ENCODE results near the gene SLK. TPM values are rescaled to one million over a fixed set of nuclear protein-coding genes. Genes with fewer than 3 reads are reported as not detected.

Gene SLK
- total RNA-seq, 1 donor from 2014 or later, result 122 TPM

DNA sequence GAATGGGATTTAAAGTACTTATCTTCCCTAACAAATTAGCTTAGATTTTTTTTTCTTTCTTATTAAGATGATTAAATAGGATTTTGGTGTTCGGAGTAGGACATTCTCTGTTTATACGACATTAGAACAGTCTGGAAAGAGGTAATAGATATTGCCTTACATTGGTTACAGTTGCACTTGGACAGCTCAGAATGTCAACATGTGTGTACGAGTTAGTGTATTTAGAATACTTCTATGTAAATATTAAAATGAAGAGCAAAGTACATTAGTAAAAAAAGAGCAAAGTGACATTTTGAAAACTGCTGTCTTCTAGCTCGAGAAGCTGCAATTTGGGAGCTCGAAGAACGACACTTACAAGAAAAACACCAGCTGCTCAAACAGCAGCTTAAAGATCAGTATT lies 51.5 kb downstream of the SLK start:
- Mint-ChIP-seq H3K27ac (ENCODE audit: unreplicated experiment) (no peak overlapping the region), H3K9me3 (ENCODE audit: unreplicated experiment) (peaks cover under 1% of the 10 kb centered on the region), H3K4me3 (ENCODE audit: unreplicated experiment) (no peak overlapping the region), H3K27me3 (ENCODE audit: unreplicated experiment) (peaks cover 2% of the 10 kb centered on the region), H3K36me3 (ENCODE audit: unreplicated experiment) (no peaks in the 10 kb centered on the region), H3K4me1 (ENCODE audit: low read depth, unreplicated experiment) (no peaks in the 10 kb centered on the region)
- TF ChIP-seq, protein P1, sequence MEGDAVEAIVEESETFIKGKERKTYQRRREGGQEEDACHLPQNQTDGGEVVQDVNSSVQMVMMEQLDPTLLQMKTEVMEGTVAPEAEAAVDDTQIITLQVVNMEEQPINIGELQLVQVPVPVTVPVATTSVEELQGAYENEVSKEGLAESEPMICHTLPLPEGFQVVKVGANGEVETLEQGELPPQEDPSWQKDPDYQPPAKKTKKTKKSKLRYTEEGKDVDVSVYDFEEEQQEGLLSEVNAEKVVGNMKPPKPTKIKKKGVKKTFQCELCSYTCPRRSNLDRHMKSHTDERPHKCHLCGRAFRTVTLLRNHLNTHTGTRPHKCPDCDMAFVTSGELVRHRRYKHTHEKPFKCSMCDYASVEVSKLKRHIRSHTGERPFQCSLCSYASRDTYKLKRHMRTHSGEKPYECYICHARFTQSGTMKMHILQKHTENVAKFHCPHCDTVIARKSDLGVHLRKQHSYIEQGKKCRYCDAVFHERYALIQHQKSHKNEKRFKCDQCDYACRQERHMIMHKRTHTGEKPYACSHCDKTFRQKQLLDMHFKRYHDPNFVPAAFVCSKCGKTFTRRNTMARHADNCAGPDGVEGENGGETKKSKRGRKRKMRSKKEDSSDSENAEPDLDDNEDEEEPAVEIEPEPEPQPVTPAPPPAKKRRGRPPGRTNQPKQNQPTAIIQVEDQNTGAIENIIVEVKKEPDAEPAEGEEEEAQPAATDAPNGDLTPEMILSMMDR (IDR thresholded peaks at IDR 0.05; ENCODE audit: partially characterized antibody, unreplicated experiment), result no peak
- no peak for DNase-seq

DNA sequence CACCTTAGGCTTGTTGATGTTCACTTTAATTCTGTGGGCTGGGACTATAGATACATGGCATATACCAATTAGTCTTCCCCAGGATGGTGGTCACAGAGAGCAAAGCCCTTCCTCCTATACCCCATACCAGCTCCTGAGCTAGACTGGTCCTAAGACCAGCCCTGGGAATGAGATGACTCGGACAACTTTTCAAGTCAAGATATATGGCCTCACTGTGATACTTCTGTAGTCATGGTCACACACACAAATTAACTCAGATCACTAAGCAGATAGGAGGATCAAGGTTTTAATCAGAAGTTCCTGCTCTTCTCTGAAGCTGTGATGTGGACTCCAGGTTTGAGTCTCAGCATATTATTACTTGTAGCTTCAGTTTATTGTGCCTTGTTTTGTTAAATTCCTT lies 53.1 kb downstream of the SLK start:
- H3K27me3 Mint-ChIP-seq (ENCODE audit: unreplicated experiment), result no peaks in the 10 kb centered on the region
- H3K4me1 Mint-ChIP-seq (ENCODE audit: low read depth, unreplicated experiment), result no peaks in the 10 kb centered on the region
- DNase-seq, result no peak
- TF ChIP-seq, protein P1 (IDR thresholded peaks at IDR 0.05; ENCODE audit: partially characterized antibody, unreplicated experiment), result no peak
- peaks cover 5% of the 10 kb centered on the region for H3K36me3 Mint-ChIP-seq (ENCODE audit: unreplicated experiment)
- H3K9me3 Mint-ChIP-seq (ENCODE audit: unreplicated experiment), result peaks cover 4% of the 10 kb centered on the region
- H3K27ac Mint-ChIP-seq (ENCODE audit: unreplicated experiment), result no peak overlapping the region
- no peak overlapping the region for H3K4me3 Mint-ChIP-seq (ENCODE audit: unreplicated experiment)

DNA sequence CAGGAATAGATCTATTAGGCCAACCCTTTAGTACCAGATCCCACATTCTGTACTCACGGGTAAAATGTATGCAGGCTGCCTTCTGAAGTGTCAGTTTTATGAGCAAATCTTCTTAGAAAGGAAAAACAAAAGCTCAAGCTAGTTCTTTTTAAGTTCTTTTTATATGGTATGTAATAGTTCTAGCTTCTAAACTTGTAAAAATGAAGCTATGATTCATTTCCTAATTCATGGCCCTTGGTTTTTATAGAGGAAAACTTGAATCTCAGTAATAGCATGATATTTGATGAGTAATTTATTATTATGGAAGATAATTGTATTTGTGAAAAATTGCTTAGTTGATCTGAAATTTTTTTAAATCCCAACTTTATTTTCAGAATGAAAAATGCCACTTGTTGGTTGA lies 54.3 kb downstream of the SLK start:
- Mint-ChIP-seq H3K9me3 (ENCODE audit: unreplicated experiment) (peaks cover 4% of the 10 kb centered on the region), H3K4me3 (ENCODE audit: unreplicated experiment) (no peak overlapping the region), H3K27me3 (ENCODE audit: unreplicated experiment) (no peaks in the 10 kb centered on the region), H3K36me3 (ENCODE audit: unreplicated experiment) (peaks cover 5% of the 10 kb centered on the region), H3K27ac (ENCODE audit: unreplicated experiment) (no peak overlapping the region), H3K4me1 (ENCODE audit: low read depth, unreplicated experiment) (no peaks in the 10 kb centered on the region)
- TF ChIP-seq, protein P1 (IDR thresholded peaks at IDR 0.05; ENCODE audit: partially characterized antibody, unreplicated experiment), result no peak
- no peak for DNase-seq

DNA sequence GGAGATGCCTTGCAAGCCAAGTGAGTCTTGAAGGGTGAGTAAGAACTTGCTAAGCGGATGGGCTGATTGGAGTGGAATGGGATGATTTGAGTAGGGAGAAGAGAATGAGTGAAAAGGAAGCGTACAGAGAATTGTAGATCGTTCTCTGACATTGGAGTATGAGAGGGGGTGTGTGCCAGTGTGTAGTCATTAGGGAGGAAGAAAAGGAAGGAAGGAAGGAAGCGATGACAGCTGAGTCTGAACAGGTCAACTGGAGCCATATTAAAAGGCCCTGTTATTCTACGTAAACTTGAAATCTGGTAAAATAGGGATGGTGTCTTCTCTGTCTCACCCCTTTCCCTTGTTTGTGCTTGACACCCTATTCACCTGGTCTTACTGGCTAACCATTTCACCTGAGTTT lies 55.1 kb downstream of the SLK start:
- no peak for DNase-seq
- Mint-ChIP-seq H3K4me3 (ENCODE audit: unreplicated experiment) (no peak overlapping the region), H3K27me3 (ENCODE audit: unreplicated experiment) (no peaks in the 10 kb centered on the region), H3K9me3 (ENCODE audit: unreplicated experiment) (peaks cover 4% of the 10 kb centered on the region), H3K4me1 (ENCODE audit: low read depth, unreplicated experiment) (no peaks in the 10 kb centered on the region), H3K36me3 (ENCODE audit: unreplicated experiment) (peaks cover 5% of the 10 kb centered on the region), H3K27ac (ENCODE audit: unreplicated experiment) (no peak overlapping the region)
- TF ChIP-seq, protein P1 (IDR thresholded peaks at IDR 0.05; ENCODE audit: partially characterized antibody, unreplicated experiment), result no peak

DNA sequence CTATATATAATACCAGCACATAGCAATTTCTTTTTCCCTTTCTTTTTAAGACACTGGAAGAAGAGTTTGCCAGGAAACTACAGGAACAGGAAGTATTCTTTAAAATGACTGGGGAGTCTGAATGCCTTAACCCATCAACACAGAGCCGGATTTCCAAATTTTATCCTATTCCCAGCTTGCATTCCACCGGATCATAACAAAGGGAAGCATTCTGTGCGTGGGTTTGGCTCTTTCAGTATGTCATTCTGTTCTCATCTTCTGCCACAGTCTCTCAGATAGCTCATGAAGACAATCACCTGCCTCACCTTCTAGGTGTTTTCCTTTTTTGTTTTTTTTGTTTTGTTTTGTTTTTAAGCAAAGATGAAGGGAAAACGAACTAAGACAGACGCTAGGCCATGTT lies 58.6 kb downstream of the SLK start:
- no peaks in the 10 kb centered on the region for H3K27me3 Mint-ChIP-seq (ENCODE audit: unreplicated experiment)
- H3K27ac Mint-ChIP-seq (ENCODE audit: unreplicated experiment), result no peak overlapping the region
- H3K4me1 Mint-ChIP-seq (ENCODE audit: low read depth, unreplicated experiment), result peaks cover 3% of the 10 kb centered on the region
- H3K36me3 Mint-ChIP-seq (ENCODE audit: unreplicated experiment), result peaks cover 5% of the 10 kb centered on the region
- no peak for DNase-seq
- TF ChIP-seq, protein P1 (IDR thresholded peaks at IDR 0.05; ENCODE audit: partially characterized antibody, unreplicated experiment), result no peak
- H3K4me3 Mint-ChIP-seq (ENCODE audit: unreplicated experiment), result no peak overlapping the region
- H3K9me3 Mint-ChIP-seq (ENCODE audit: unreplicated experiment), result peaks cover 4% of the 10 kb centered on the region

Measured in glutamatergic neuron (in vitro differentiated cells).